Stimulated activated CD4-positive, alpha-beta T cell treated with anti-CD3 and anti-CD28 coated beads, Interleukin-15, amount 100 ng/mL, for 48 hours (primary cell): ENCODE data around the gene IL27RA.

ENCODE experiments used
- DNase-seq, 2 donors: peaks; one replicate each; pipeline ENCODE4 v3.0.0-alpha.2; 2020; ENCODE audit warnings: low read depth in 2 of 2

IL27RA gene

DNA sequence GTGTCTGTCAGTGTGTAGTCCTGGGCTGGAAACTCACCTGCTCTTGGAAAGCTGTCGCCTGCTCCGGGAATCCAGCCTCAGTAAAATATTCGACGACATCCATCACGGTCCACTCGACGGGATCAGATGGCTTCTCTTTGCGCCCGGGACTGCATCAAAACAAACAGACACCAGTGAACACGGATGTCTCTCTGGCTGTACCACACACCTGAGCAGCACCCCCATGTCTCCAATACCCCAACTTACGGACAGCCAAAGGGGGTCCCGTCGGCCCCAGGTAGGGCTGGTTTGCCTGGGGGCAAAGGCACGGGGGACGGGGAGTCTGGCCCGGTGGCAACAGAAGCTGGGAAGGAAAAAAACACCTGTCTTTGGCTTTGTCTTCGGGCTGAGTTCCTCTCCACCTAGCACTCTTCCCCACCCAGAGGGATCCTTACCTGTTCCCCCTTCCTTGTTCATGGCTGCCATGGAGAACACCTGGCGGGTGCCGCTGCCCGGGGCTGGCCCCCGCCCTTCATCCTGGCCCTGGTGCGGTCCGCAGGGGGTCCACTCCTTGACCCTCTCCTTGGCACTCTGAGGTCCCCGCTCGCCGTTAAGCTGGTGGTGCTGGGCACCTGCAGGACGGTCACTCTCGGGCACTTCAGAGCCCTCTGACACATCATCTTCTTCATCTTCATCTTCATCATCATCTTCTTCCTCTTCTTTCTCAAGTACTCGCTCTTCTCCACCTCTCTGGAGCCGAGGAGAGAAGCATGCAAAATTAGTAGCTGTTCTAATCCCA, 57.3 kb downstream of the IL27RA start:
- no peak for DNase-seq

DNA sequence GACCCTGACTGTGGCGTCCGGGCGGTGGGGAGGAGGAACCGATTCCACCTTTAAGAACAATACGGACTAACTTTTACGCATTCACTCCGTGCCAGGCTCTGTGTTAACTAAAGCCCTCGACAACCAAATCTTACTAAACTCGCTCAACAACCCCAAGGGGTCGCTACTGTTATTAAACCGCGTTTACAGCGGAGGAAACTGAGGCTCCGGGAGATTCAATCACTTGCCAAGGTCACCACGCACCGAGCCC, 57.8 kb downstream of the IL27RA start:
- DNase-seq: no peak

DNA sequence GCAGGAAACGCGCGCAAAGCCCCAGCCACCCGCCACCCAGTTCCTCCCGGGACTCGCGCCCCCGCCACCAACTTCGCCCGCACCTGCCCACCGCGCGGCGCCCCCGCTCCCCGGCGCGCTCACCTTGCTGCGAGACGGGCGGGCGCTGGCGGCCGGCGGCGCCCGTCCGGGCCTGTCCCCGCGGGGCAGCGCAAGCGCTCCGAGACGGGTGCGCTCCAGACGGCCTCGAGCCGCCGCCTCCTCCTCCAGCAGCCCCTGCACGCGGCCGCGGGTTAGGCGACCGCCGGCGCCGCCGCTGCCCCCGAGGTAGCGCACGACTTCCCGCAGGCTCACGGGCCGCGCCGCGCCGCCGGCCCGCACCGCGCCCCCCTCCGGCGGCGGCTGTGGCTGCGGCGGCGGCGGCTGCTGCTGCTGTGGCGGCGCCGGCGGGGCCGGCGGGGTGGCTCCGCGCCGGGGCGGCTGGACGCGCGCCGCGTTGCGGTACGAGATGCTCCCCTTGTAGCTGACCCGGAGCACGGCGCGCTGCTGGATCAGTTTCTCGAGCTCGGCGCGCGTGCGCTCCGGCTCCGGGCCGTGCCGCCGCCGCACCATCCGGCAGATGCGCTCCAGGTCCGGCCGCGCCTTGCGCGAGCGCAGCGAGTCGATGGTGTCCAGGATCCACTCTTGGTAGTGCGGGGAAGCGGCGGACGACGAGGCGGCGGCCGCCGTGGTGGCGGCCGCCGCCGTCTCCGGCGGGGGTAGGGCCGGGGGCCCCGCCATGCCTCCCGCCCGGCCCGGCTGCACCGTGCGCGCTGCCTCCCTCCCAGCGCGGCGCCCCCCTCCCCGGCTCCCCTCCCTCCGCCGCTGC, 58.3 kb downstream of the IL27RA start:
- no peak for DNase-seq

DNA sequence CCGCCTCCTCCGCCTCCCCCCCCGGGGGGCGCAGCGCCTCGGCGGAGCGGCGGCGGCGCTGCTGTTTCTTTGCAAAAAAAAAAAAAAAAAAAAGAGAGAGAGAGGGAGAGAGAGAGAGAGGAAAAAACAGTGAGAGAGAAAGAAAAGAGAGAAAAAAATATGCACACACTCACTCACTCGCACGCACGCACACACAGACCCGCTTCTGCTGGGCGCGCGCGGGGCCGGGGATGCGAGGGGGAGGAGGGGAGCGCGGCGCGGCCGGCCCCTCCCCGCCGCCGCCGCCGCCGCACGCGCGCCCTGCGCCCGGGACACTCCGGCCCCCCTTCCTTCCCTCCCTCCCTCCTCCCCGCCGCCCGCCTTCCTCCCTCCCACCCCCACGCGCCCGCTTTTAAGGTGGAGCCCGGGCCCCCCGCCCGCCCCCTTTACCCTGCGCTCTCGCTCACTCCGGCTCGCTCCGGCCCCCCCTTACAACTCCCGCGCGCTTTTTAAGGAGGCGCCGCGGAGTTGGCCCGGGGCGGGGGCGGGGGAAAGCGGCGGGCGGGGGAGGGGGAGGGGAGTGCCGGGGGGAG, 59.0 kb downstream of the IL27RA start, which contains the start of gene SAMD1:
Gene SAMD1 (minus strand): TSS at position 243 of the 572 bp plus-strand sequence.
- DNase-seq: peak; percentile 66 to 73

DNA sequence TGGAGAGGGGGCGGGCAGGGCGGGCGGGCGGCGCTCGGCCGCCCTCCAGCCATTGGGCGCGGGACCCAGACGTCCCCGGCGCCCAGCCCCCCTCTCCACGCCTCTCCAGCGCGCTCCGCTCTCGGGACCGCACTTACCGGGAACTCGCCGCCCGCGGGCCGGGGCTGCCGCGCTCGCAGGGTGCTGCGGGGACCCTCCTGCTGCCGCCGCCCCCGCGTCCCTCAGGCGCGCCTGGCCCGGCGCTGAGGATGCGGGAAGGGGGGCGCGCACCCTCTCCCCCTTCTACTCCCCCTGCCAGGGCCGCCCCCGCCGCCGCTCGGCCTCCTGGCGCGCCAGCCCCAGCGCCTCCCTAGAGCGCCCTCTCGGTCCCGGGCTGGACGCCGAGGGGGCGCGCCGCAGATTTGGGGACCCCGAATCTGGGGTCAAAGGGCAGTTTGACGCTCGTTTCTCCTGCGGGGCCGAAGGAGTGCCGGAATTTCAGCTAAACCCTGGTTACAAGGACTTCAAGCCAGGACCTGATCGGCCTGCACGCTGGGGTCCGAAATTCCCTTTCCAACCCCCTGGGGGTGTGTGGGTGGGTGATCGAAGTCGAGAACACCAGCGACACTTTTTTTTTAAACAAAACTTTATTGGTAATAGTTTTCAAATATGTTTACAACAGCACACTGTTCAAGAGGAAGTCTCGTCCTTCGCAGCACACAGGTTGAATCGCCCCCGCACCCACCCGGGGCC, 59.7 kb downstream of the IL27RA start:
- peak; percentile 37 to 70 for DNase-seq

DNA sequence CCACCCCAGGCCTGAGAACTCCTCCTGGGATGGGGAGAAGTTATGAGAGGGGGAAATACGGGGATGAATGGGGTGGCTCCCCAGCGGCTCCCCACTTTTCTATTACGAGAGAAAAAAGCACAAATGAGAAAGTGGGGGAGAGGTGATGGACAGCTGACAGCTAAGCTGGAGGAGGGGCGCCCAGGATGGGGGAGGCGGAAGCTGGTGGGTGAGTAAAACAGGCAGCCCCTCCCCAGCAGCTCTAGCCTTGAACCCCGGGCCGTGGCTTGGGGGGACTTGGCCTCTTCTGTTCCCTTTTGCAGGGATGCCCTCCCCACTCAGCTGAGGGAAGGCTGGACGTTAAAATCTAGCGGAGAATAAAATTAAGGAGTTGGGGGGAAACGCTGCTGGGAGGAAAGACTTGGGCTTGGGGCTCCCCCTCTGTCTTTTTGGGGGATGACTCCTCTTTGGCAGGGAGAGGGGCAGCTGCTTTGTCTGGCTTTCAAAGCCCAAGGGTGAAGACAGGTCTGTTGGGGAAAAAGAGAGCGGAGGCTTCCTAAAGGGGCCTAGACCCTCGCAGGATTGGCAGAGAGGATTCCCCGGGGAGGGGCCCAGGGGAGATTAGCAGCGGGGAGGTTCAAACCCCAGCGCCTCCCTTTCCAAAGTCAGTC, 60.4 kb downstream of the IL27RA start:
- DNase-seq: no peak

DNA sequence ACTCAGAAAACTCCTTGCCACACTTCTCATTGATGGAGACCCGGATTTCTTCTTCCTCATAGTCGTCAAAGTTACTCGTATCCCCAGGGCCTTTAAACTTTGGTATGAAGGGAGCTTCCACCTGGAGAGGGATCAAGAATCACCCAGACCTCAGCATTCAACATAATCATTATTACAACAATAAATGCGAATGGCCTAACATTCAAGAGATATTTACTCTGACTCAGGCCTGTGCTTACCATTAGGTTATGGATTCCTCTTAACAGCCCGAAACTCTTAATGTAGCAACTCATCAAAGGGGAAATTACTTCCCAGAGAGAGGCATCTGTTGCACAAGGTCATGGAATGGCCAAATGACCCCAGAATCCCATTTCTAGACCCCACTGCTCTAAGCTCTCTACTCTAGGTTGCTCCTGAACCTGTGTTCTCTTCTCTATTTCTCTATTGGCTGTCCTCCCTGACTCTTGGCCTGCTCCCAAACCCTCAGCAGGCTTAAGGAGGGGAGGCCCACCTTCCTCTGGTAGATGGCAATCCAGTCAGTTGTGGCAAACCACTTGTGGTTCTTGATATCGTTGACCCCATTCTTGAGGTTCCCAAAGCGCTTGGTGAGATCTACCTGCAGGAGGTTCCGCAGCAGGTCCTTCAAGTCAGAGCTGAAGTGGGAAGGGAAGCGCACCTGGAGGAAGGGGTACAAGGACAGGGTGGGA, 61.7 kb downstream of the IL27RA start:
- no peak for DNase-seq

DNA sequence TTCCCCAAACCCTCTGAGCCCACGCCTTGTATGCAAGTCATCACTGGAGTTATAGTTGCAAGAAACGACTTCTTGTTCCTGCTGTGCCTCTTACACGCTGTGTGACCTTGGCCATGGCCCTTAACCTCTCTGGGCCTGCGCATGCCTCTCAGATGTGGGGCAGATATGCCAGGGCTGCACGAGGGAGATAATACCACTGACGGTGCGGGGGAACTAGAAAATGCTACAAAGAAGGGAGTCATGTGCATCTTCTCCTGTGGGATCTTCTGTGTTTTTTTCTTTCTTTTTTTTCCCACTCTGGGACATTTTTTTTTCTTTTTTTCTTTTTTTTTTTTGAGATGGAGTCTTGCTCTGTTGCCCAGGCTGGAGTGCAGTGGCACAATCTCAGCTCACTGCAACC, 63.3 kb downstream of the IL27RA start:
- DNase-seq: no peak

DNA sequence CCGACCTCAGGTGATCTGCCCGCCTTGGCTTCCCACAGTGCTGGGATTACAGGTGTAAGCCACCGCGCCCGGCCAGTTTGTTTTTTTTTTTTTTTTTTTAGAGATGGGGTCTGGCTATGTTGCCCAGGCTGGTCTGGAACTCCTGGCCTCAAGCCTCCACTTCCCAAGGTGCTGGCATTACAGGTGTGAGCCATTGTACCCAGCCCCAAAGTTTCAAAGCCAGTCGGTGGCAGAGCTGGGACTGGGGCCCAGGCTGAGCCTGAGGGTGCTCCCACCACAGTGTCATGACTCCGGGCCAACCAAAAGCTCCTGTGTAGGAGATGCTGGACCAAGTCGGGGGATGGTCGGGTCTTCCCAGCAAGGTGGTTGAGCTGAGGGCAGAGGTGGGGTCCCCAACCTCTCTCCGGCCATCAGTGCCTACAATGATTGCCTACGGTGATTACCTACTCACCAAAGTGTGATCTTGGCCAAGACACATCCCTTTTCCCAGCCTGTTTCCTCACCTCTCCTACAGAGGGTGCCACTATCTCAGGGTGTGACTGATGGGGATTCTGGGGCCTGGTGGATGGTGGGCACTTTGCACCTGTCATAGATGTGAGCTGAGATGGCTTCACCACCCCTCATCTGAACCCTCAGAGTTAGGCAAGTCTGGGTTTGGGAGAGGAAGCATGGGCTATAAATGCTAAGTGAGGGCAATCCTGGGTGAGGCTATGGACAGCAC, 64.9 kb downstream of the IL27RA start:
- no peak for DNase-seq

DNA sequence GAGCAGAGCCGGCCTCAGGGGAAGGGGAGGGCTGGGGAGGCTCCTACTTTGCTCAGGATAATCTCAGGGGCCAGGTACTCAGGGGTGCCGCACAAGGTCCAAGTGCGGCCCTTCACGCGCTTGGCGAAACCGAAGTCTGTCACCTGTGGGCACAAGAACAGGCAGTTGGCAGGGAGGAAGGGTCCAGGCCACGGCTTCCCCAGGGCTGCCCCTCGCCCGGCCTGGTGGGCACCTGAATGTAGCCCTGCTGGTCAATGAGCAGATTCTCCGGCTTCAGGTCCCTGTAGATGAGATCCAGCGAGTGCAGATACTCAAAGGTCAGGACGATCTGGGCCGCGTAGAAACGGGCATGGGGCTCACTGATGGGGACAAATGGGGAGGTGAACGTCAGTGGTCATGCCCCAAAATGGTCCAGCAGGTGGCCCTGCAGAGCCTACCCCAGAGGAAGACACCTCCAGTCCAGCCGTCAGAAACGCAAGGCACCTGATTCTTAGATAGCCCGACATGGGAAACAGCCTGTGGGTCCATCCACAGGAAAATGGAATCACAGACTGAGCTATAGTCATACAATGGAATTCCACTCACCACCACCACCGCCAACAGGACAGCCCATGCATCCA, 66.1 kb downstream of the IL27RA start:
- no peak for DNase-seq

DNA sequence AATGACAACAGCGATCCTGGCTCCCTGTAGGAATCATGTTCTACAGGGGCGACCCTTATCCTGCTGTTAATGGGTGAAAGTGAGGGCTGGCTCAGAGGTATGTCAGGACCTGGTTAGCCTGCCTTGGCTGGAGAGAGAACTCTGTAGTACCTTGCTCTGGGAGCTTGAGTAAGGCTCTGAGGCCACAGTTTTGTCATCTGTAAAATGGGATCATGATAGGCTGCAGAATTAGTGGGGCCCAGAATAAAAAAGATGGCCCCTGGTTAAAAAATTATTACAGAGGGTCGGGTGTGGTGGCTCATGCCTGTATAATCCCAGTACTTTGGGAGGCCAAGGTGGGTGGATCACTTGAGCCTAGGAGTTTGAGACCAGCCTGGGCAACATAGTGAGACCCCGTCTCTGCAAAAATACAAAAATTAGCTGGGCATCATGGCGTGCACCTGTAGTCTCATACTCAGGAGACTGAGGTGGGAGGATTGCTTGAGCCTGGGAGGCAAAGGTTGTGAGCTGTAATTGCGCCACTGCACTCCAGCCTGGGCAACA, 69.5 kb downstream of the IL27RA start:
- no peak for DNase-seq

DNA sequence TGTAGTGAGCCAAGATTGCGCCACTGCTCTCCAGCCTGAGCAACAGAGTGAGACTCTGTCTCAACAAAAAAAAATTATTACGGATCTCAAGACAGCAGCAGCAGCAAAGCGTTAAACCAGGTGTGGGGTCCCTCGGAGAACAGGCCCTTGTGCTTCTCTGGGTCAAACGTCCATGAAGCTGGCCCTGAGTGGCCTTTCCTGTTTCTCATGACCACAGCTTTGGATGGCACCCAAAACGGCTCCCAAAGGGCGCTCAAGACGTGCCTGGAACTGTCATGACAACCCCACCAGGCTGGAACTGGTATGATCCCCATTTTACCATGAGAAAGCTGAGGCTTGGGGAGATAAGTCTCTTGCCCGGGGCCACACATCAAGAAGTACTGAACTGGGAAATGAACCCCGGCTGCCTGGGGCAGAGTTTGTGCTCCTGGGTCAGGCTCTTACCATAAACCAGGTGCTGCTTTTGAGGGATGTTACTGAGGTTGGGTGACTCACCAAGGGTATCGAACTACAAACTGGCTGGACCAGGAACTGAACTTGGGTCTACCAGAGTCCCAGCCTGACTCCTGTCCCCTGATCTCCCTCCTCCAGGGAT, 70.6 kb downstream of the IL27RA start:
- DNase-seq: no peak

DNA sequence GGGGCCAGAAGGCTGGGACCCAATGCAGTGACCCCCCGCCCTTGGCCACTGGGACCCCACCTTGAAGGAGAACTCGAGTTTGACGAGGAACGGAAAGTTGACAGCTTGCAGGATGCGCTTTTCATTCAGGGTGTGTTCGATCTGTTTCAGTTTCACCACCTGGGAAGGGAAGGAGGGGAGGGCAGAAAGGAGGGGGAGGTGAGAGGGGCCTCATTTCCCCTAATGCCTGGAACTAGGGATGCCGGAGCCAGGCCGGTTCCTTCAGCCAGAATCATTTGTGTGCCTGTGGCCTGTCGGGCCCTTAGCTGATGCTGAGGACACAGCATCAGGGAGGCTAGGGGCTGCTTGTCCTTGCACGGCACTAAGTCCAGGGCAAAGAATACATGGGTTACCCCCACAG, 71.2 kb downstream of the IL27RA start:
- DNase-seq: no peak
